ENCODE data around the gene MAPK8. TPM values are rescaled to one million over a fixed set of nuclear protein-coding genes. Genes with fewer than 3 reads are reported as not detected.

MAPK8 gene
- total and polyA plus RNA-seq, 4 experiments from 2014 or later, result 13.3 to 49.9 (median 35.0) TPM

GRCh38 chr10:48461623-48462481 is 155.4 kb downstream of the MAPK8 start:
- Histone ChIP-seq H3K4me1 (ENCODE audit: insufficient read depth, low read length) (no peaks in the 10 kb centered on the region), H3K9me3 (ENCODE audit: control insufficient read depth in 1 of 2, low read length in 2 of 2) (no peaks in the 10 kb centered on the region), H3K36me3 (ENCODE audit: insufficient read depth, low read length) (no peaks in the 10 kb centered on the region), H3K27me3 (ENCODE audit: insufficient read depth, low read length) (no peaks in the 10 kb centered on the region), H3K27ac (ENCODE audit: low read depth, low read length) (no peak overlapping the region), H3K4me3 (ENCODE audit: low read length in 2 of 2) (no peak overlapping the region)
- CTCF ChIA-PET (ENCODE audit: partially characterized antibody), result no interaction called here
- H3K27ac Mint-ChIP-seq, result no peak overlapping the region
- no peak overlapping the region for H3K4me3 Mint-ChIP-seq
- H3K4me1 Mint-ChIP-seq, result no peaks in the 10 kb centered on the region
- POLR2A ChIA-PET (ENCODE audit: partially characterized antibody), result no interaction called here
- no peak for DNase-seq
- H3K27me3 Mint-ChIP-seq, result no peaks in the 10 kb centered on the region
- H3K36me3 Mint-ChIP-seq, result no peaks in the 10 kb centered on the region
- H3K9me3 Mint-ChIP-seq, result no peaks in the 10 kb centered on the region
- intact Hi-C loops (cut with micrococcal nuclease), result no loop called here

- H3K9me3 Mint-ChIP-seq, result no peaks in the 10 kb centered on the region
- no peaks in the 10 kb centered on the region for H3K4me1 Mint-ChIP-seq
- no peaks in the 10 kb centered on the region for H3K36me3 ChIP-seq (ENCODE audit: insufficient read depth, low read length)
- H3K4me3 ChIP-seq (ENCODE audit: low read length in 2 of 2), result no peak overlapping the region
- H3K27me3 ChIP-seq (ENCODE audit: insufficient read depth, low read length), result no peaks in the 10 kb centered on the region
- no peaks in the 10 kb centered on the region for H3K9me3 ChIP-seq (ENCODE audit: control insufficient read depth in 1 of 2, low read length in 2 of 2)
- intact Hi-C loops (cut with micrococcal nuclease), result no loop called here
- CTCF ChIA-PET (ENCODE audit: partially characterized antibody), result no interaction called here
- POLR2A ChIA-PET (ENCODE audit: partially characterized antibody), result no interaction called here
- no peak overlapping the region for H3K27ac ChIP-seq (ENCODE audit: low read depth, low read length)
- H3K36me3 Mint-ChIP-seq, result no peaks in the 10 kb centered on the region
- no peak for DNase-seq
- H3K27me3 Mint-ChIP-seq, result no peaks in the 10 kb centered on the region
- no peaks in the 10 kb centered on the region for H3K4me1 ChIP-seq (ENCODE audit: insufficient read depth, low read length)
- no peak overlapping the region for H3K4me3 Mint-ChIP-seq
- no peak overlapping the region for H3K27ac Mint-ChIP-seq
These were observed 156.1 kb downstream of the MAPK8 start for GRCh38 chr10:48462482-48463020.

GRCh38 chr10:48463318-48464003 is 157.0 kb downstream of the MAPK8 start:
- no peak for DNase-seq

GRCh38 chr10:48464121-48464870 is 157.8 kb downstream of the MAPK8 start:
- Mint-ChIP-seq H3K27ac (no peak overlapping the region), H3K27me3 (no peaks in the 10 kb centered on the region), H3K36me3 (no peaks in the 10 kb centered on the region), H3K4me3 (no peak overlapping the region), H3K9me3 (no peaks in the 10 kb centered on the region), H3K4me1 (no peaks in the 10 kb centered on the region)
- Histone ChIP-seq H3K4me3 (ENCODE audit: low read length in 2 of 2) (no peak overlapping the region), H3K27ac (ENCODE audit: low read depth, low read length) (no peak overlapping the region), H3K4me1 (ENCODE audit: insufficient read depth, low read length) (no peaks in the 10 kb centered on the region), H3K27me3 (ENCODE audit: insufficient read depth, low read length) (no peaks in the 10 kb centered on the region), H3K9me3 (ENCODE audit: control insufficient read depth in 1 of 2, low read length in 2 of 2) (no peaks in the 10 kb centered on the region), H3K36me3 (ENCODE audit: insufficient read depth, low read length) (no peaks in the 10 kb centered on the region)
- DNase-seq, result no peak
- ChIA-PET POLR2A (ENCODE audit: partially characterized antibody) (no interaction called here), CTCF (ENCODE audit: partially characterized antibody) (no interaction called here)
- intact Hi-C loops (cut with micrococcal nuclease), result no loop called here

More at GRCh38 chr10:48463318-48464003, 157.0 kb downstream of the MAPK8 start:
- Histone ChIP-seq H3K4me3 (ENCODE audit: low read length in 2 of 2) (no peak overlapping the region), H3K9me3 (ENCODE audit: control insufficient read depth in 1 of 2, low read length in 2 of 2) (no peaks in the 10 kb centered on the region), H3K4me1 (ENCODE audit: insufficient read depth, low read length) (no peaks in the 10 kb centered on the region), H3K36me3 (ENCODE audit: insufficient read depth, low read length) (no peaks in the 10 kb centered on the region), H3K27ac (ENCODE audit: low read depth, low read length) (no peak overlapping the region), H3K27me3 (ENCODE audit: insufficient read depth, low read length) (no peaks in the 10 kb centered on the region)
- CTCF ChIA-PET (ENCODE audit: partially characterized antibody), result no interaction called here
- no peaks in the 10 kb centered on the region for H3K4me1 Mint-ChIP-seq
- no peaks in the 10 kb centered on the region for H3K27me3 Mint-ChIP-seq
- intact Hi-C loops (cut with micrococcal nuclease), result no loop called here
- H3K36me3 Mint-ChIP-seq, result no peaks in the 10 kb centered on the region
- no peak overlapping the region for H3K27ac Mint-ChIP-seq
- H3K4me3 Mint-ChIP-seq, result no peak overlapping the region
- H3K9me3 Mint-ChIP-seq, result no peaks in the 10 kb centered on the region
- POLR2A ChIA-PET (ENCODE audit: partially characterized antibody), result no interaction called here

GRCh38 chr10:48464871-48465736 is 158.6 kb downstream of the MAPK8 start:
- no peak overlapping the region for H3K4me3 ChIP-seq (ENCODE audit: low read length in 2 of 2)
- POLR2A ChIA-PET (ENCODE audit: partially characterized antibody), result no interaction called here
- no peaks in the 10 kb centered on the region for H3K9me3 ChIP-seq (ENCODE audit: control insufficient read depth in 1 of 2, low read length in 2 of 2)
- no peaks in the 10 kb centered on the region for H3K4me1 ChIP-seq (ENCODE audit: insufficient read depth, low read length)
- Mint-ChIP-seq H3K9me3 (no peaks in the 10 kb centered on the region), H3K36me3 (no peaks in the 10 kb centered on the region), H3K4me3 (no peak overlapping the region), H3K27ac (no peak overlapping the region), H3K27me3 (no peaks in the 10 kb centered on the region), H3K4me1 (no peaks in the 10 kb centered on the region)
- intact Hi-C loops (cut with micrococcal nuclease), result no loop called here
- H3K36me3 ChIP-seq (ENCODE audit: insufficient read depth, low read length), result no peaks in the 10 kb centered on the region
- no peak overlapping the region for H3K27ac ChIP-seq (ENCODE audit: low read depth, low read length)
- CTCF ChIA-PET (ENCODE audit: partially characterized antibody), result no interaction called here
- no peak for DNase-seq
- H3K27me3 ChIP-seq (ENCODE audit: insufficient read depth, low read length), result no peaks in the 10 kb centered on the region

- H3K27ac Mint-ChIP-seq, result no peak overlapping the region
- CTCF ChIA-PET (ENCODE audit: partially characterized antibody), result no interaction called here
- intact Hi-C loops (cut with micrococcal nuclease), result no loop called here
These were observed 159.5 kb downstream of the MAPK8 start for GRCh38 chr10:48465860-48466521.

More at GRCh38 chr10:48465860-48466521, 159.5 kb downstream of the MAPK8 start:
- no peak overlapping the region for H3K27ac ChIP-seq (ENCODE audit: low read depth, low read length)
- H3K36me3 Mint-ChIP-seq, result no peaks in the 10 kb centered on the region
- peak overlapping the region in 1 of 8 donors; percentile 67 for H3K4me3 Mint-ChIP-seq
- DNase-seq, result no peak
- H3K9me3 Mint-ChIP-seq, result no peaks in the 10 kb centered on the region
- H3K4me3 ChIP-seq (ENCODE audit: low read length in 2 of 2), result no peak overlapping the region
- H3K27me3 Mint-ChIP-seq, result no peaks in the 10 kb centered on the region
- H3K4me1 ChIP-seq (ENCODE audit: insufficient read depth, low read length), result no peaks in the 10 kb centered on the region
- POLR2A ChIA-PET (ENCODE audit: partially characterized antibody), result no interaction called here
- no peaks in the 10 kb centered on the region for H3K36me3 ChIP-seq (ENCODE audit: insufficient read depth, low read length)
- H3K4me1 Mint-ChIP-seq, result no peaks in the 10 kb centered on the region
- H3K9me3 ChIP-seq (ENCODE audit: control insufficient read depth in 1 of 2, low read length in 2 of 2), result no peaks in the 10 kb centered on the region
- H3K27me3 ChIP-seq (ENCODE audit: insufficient read depth, low read length), result no peaks in the 10 kb centered on the region

All from CD4-positive, alpha-beta memory T cell (primary cell).